ENCODE results near the gene LY6G6C.

LY6G6C gene

DNA sequence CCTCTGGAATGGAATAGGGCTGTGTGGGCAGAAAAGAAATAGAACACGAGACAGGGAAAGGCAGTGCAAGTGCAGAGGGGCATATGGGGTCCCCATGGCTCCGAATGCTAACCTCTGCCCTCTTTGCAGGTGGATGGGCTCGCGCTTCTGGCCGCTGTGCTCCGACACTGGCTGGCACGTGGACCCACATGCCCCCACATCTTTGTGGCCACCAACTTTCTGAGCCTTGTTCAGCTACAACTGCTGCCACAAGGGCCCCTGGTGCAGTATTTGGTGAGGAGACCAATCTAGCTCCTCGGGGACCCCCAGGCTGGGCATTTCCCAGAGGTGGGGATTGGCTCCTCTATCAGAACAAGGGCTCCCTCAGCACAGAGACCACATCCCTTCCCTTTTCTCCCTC is 39.8 kb upstream of the LY6G6C start:
- TF ChIP-seq, protein P1, sequence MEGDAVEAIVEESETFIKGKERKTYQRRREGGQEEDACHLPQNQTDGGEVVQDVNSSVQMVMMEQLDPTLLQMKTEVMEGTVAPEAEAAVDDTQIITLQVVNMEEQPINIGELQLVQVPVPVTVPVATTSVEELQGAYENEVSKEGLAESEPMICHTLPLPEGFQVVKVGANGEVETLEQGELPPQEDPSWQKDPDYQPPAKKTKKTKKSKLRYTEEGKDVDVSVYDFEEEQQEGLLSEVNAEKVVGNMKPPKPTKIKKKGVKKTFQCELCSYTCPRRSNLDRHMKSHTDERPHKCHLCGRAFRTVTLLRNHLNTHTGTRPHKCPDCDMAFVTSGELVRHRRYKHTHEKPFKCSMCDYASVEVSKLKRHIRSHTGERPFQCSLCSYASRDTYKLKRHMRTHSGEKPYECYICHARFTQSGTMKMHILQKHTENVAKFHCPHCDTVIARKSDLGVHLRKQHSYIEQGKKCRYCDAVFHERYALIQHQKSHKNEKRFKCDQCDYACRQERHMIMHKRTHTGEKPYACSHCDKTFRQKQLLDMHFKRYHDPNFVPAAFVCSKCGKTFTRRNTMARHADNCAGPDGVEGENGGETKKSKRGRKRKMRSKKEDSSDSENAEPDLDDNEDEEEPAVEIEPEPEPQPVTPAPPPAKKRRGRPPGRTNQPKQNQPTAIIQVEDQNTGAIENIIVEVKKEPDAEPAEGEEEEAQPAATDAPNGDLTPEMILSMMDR (IDR thresholded peaks at IDR 0.05; ENCODE audit: extremely low read depth, insufficient read depth, missing control alignments): no peak
- in situ Hi-C loops (cut with MboI; ENCODE audit: low pct_unique_long_range_greater_than_20kb, low sequenced_read_pairs, unreplicated experiment): no loop called here
- no peak for DNase-seq (ENCODE audit: low spot score)

DNA sequence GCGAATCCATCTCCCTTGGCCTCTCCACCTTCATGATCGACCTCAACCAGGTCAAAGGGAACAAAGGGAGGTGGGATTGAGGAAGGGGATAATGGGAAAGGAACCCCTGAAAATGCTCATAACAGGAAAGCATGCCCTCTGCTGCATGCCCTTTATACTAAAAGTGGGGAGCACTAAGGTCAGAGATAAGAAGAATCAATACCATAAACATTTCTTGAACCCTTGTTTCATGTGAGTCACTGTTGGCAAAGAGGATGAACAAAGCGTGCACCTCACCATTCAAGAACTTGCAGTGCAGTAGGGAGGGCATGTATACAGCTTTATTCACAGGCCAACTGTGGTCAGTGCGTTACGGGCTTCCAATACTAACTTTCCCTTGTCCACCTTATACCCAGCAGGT is 39.2 kb upstream of the LY6G6C start:
- TF ChIP-seq, protein P1 (IDR thresholded peaks at IDR 0.05; ENCODE audit: extremely low read depth, insufficient read depth, missing control alignments): no peak
- DNase-seq (ENCODE audit: low spot score): no peak
- in situ Hi-C loops (cut with MboI; ENCODE audit: low pct_unique_long_range_greater_than_20kb, low sequenced_read_pairs, unreplicated experiment): no loop called here

DNA sequence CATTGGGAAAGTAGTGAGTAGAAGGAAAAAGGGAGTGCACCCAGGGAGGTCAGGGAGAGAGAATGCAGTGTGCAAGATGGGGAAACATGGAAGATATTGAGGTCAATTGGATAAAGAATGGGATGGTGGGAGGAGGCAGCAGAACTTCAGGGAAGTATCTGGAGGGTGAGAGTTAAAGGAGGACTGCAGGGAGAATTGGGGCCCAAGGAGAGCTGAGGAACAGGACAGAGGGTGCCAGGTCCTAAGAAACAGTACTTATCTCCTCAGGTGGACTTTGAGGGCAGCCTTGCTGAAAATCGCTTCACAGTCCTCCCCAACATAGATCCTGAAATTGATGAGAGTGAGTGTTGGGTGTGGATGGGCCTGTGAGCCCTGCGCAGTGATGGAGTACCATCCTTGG is 36.7 kb upstream of the LY6G6C start:
- in situ Hi-C loops (cut with MboI; ENCODE audit: low pct_unique_long_range_greater_than_20kb, low sequenced_read_pairs, unreplicated experiment): no loop called here
- TF ChIP-seq, protein P1 (IDR thresholded peaks at IDR 0.05; ENCODE audit: extremely low read depth, insufficient read depth, missing control alignments): no peak
- DNase-seq (ENCODE audit: low spot score): no peak

DNA sequence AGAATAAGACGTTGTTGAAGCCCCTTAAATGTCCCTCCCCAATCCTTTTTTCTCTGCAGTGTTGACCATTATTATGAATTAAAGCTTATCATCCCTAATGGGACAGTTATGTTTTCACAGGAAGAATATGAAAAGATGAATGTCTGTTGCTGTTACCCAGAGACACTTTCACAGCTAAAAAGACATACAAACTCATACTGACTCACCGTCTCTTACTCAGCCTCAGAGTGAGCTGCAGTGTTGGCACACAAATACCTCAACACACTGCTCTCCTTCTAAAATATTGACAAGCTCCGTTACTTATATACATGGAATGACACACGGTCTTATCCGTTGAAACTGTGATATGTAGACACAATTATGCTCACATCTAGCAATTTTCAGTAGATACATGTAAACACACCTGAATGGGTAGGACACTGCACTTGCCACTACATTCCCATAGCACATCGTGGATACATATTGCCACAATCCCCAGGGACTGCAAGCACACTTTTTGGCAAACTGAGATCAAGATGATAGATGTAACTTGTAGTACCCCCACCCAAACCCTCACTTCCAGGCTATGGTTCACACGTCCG is 31.3 kb upstream of the LY6G6C start:
- in situ Hi-C loops (cut with MboI; ENCODE audit: low pct_unique_long_range_greater_than_20kb, low sequenced_read_pairs, unreplicated experiment): no loop called here
- no peak for DNase-seq (ENCODE audit: low spot score)
- TF ChIP-seq, protein P1 (IDR thresholded peaks at IDR 0.05; ENCODE audit: extremely low read depth, insufficient read depth, missing control alignments): no peak

- in situ Hi-C loops (cut with MboI; ENCODE audit: low pct_unique_long_range_greater_than_20kb, low sequenced_read_pairs, unreplicated experiment): no loop called here
- TF ChIP-seq, protein P1 (IDR thresholded peaks at IDR 0.05; ENCODE audit: extremely low read depth, insufficient read depth, missing control alignments): no peak
- no peak for DNase-seq (ENCODE audit: low spot score)
Observed at GRCh38 chr6:31750411-31751022, 29.0 kb upstream of the LY6G6C start.

DNA sequence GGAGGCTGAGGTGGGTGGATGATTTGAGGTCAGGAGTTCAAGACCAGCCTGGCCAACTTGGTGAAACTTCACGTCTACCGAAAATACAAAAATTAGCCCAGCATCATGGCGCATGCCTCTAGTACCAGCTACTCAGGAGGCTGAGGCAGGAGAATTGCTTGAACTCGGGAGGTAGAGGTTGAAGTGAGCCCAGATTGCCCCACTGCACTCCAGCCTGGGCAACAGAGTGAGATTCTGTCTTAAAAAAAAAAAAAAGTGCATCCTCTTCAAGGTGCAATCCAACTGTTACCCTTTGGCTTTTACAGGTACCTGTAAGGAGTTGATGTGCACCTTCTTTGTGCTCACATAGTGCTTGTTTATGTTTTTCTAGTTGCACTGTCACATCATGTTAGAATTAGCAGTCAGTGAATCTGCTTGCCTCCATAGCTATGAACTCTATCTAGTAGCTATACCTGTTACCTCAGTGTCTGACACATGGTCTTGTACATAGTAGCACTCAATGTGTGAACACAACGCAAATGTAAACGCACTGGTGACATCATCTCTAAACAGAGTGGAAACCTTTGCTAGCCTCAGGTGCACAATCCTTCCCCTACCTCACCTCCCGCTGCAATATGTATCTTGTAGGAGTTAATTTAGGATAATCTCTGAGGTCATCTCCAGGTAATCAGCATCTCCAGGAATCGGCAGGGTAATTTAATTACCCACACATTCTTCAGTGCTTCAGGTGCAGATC is 27.9 kb upstream of the LY6G6C start:
- TF ChIP-seq, protein P1 (IDR thresholded peaks at IDR 0.05; ENCODE audit: extremely low read depth, insufficient read depth, missing control alignments): no peak
- in situ Hi-C loops (cut with MboI; ENCODE audit: low pct_unique_long_range_greater_than_20kb, low sequenced_read_pairs, unreplicated experiment): no loop called here
- DNase-seq (ENCODE audit: low spot score): no peak
